Right atrium auricular region (tissue), 2 donors: ENCODE data around the gene NCKAP5. TPM values are rescaled to one million over a fixed set of nuclear protein-coding genes. Genes with fewer than 3 reads are reported as not detected.

Experiments used
- DNase-seq: peaks from one replicate; pipeline ENCODE4 v3.0.0-alpha.2; 2019; ENCODE audit warnings: low spot score
- H3K27ac ChIP-seq, 2 donors: fragments of 200-600 bp; sonication (generic); 1 replicate in 1 of 2; 2 replicates in 1 of 2; pipeline ENCODE4 v1.5.1; 2016 to 2019
- H3K27me3 ChIP-seq, 2 donors: fragments of 200-600 bp; sonication (generic); one replicate each; pipeline versions ENCODE4 v1.5.1 to v1.6.0; 2017 to 2019
- H3K36me3 ChIP-seq: fragments of 200-600 bp; sonication (generic); one replicate; pipeline ENCODE4 v1.5.1; 2016
- H3K4me1 ChIP-seq, 2 donors: fragments of 200-600 bp; sonication (generic); one replicate each; pipeline versions ENCODE4 v1.5.1 to v1.6.0; 2017 to 2019
- H3K4me3 ChIP-seq, 2 donors: fragments of 200-600 bp; sonication (generic); 1 replicate in 1 of 2; 2 replicates in 1 of 2; pipeline ENCODE4 v1.5.1; 2017 to 2019; ENCODE audit warnings: mild to moderate bottlenecking in 1 of 2, moderate library complexity in 1 of 2
- H3K9me3 ChIP-seq, 2 donors: fragments of 200-600 bp; sonication (generic); one replicate each; pipeline ENCODE4 v1.5.1; 2019
- total RNA-seq, 2 donors: library from RNA; depleted of rRNA; stranded (reverse); fragments of >200 nt; gene quantifications; one replicate each; pipeline ENCODE4 v1.1.0, GENCODE V29; 2016
- TF ChIP-seq, protein P1 (sequence below), 2 donors: fragments of 200-600 bp; sonication (generic); IDR thresholded peaks; one replicate each; pipeline ENCODE4 v1.5.1; 2019; ENCODE audit warnings: antibody characterized with exemption in 2 of 2

Gene NCKAP5
- total RNA-seq, 2 donors from 2014 or later: 3.6 to 5.4 TPM

DNA sequence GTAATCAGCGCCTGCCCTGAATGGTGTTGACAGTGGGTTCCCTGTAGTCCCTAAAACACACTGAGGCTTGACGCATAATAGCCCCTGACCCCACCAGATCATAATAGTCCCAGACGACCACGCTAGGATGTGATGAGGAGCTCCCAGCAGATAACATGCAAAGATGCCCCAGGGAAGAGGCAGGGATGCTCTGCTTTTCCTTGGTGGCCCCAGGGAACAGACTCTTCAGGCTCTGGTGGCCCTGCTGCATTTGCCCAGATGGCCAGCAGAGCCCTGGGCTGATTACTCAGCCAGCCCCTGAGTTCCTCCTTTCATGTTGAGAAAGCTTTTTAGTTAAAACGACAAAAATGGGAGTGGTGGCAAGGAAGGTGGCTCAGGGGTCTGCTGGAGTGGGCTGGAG, 5.9 kb upstream of the NCKAP5 start:
- no peaks in the 10 kb centered on the region for H3K36me3 ChIP-seq
- no peak overlapping the region for H3K4me3 ChIP-seq
- H3K9me3 ChIP-seq: no peaks in the 10 kb centered on the region
- H3K27ac ChIP-seq: no peak overlapping the region
- peaks cover 0 to 7% of the 10 kb centered on the region in 2 donors for H3K4me1 ChIP-seq
- no peak for DNase-seq
- TF ChIP-seq, protein P1, sequence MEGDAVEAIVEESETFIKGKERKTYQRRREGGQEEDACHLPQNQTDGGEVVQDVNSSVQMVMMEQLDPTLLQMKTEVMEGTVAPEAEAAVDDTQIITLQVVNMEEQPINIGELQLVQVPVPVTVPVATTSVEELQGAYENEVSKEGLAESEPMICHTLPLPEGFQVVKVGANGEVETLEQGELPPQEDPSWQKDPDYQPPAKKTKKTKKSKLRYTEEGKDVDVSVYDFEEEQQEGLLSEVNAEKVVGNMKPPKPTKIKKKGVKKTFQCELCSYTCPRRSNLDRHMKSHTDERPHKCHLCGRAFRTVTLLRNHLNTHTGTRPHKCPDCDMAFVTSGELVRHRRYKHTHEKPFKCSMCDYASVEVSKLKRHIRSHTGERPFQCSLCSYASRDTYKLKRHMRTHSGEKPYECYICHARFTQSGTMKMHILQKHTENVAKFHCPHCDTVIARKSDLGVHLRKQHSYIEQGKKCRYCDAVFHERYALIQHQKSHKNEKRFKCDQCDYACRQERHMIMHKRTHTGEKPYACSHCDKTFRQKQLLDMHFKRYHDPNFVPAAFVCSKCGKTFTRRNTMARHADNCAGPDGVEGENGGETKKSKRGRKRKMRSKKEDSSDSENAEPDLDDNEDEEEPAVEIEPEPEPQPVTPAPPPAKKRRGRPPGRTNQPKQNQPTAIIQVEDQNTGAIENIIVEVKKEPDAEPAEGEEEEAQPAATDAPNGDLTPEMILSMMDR (IDR thresholded peaks at IDR 0.05): no peak
- H3K27me3 ChIP-seq: no peaks in the 10 kb centered on the region

DNA sequence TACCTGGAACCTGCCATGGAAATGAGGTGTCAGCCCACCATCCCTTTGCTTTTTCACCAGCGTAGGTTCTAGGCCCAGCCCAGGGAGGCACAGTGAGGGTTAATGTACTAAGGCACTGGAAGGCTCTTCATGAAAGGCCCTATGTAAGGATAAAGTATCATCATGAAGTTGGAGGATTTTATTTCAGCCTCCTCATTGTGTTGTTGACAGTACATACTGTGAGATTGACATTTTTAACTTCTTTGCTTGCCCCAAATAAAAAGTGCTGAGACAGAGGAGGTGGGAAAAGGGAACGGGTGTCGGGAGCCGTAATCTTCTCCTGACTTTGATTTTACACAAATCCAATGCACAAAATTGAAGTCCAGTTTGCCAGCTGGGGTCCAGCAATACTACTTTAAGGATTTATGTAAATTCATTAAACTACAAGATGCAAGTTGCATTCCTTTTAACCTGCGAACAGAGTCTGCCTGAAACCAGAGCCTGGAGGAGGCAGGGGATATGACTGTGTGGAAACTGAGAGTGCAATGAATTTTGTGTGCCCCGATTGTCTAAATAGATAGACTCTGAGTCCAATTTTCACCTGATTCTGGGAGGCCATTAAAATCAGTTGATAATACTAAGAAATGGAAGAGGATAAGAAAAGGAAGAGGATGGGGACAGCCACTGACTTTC, 5.4 kb upstream of the NCKAP5 start:
- Histone ChIP-seq H3K9me3 (no peaks in the 10 kb centered on the region), H3K4me3 (no peak overlapping the region), H3K36me3 (no peaks in the 10 kb centered on the region), H3K4me1 (peaks cover 0 to 8% of the 10 kb centered on the region in 2 donors), H3K27me3 (no peaks in the 10 kb centered on the region), H3K27ac (no peak overlapping the region)
- DNase-seq: no peak
- TF ChIP-seq, protein P1 (IDR thresholded peaks at IDR 0.05): no peak

DNA sequence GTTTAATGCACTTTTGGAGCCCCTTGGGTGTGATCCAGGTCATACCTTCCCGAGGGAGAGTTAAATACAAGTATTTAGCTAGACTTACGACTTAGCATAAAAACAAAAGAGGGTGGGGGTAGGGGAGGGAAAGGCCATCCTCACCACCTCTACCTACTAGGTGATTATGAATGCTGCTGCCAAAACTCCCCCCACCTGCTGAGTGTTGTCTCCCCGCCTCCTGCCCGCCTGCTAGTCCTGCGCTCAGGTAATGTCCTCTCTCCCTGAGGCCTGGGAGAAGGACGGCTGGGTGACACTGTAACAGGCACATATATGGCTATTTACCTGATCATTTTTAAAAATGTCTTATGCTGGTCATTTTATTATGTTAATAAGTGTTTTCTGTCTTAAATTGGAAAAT, 3.0 kb upstream of the NCKAP5 start:
- H3K4me3 ChIP-seq: no peak overlapping the region
- peaks cover 0 to 22% of the 10 kb centered on the region in 2 donors for H3K4me1 ChIP-seq
- no peak for DNase-seq
- H3K9me3 ChIP-seq: no peaks in the 10 kb centered on the region
- no peaks in the 10 kb centered on the region for H3K36me3 ChIP-seq
- no peaks in the 10 kb centered on the region for H3K27me3 ChIP-seq
- TF ChIP-seq, protein P1 (IDR thresholded peaks at IDR 0.05): no peak
- no peak overlapping the region for H3K27ac ChIP-seq

DNA sequence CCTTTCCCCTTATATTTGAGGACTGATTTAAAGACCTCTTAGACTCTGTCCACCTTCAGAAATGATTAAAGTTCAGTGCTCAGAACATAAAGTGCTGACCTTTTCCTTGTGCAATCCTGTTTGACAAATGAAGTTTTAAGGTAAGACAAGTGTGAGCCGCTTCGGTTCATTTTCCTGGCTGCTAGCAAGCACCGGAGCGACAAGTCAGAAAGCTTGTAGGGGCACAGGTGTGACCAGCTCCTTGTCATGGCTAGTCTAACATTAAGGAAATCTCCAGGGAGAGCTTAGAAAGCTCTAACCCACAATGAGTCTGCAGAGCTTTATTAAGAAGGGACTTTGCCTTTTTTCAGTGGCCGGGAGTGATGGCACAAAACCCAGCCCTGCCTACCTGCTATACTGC, 2.3 kb upstream of the NCKAP5 start:
- TF ChIP-seq, protein P1 (IDR thresholded peaks at IDR 0.05): no peak
- Histone ChIP-seq H3K9me3 (no peaks in the 10 kb centered on the region), H3K27ac (no peak overlapping the region), H3K4me1 (peaks cover 0 to 22% of the 10 kb centered on the region in 2 donors), H3K36me3 (no peaks in the 10 kb centered on the region), H3K4me3 (no peak overlapping the region), H3K27me3 (no peaks in the 10 kb centered on the region)
- DNase-seq: no peak

DNA sequence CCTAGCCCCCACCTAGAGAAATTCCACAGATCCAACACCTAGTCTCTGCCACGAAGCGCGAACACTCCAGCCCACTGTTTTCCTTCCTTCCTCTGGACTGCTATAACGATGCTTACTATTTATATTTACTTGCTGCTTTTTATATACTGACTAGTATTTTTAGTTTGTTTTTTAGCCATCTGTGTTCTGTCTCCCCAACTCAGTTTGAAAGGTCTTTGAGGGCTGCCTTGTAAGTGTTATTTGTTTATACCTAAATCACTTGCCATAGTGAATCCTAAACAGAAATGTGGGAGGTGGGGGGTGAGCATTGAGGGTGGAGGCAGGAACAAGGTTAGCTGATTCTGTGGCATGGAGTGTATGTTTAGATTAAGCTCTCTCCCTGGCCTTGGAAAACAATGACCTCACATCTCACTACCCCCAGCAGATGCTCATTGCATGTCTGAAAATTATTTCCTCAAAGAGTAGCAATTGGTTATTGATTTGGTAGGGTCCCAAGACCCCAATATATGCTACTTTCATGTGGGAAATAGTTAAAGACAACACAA, 1.1 kb upstream of the NCKAP5 start:
- no peaks in the 10 kb centered on the region for H3K27me3 ChIP-seq
- TF ChIP-seq, protein P1 (IDR thresholded peaks at IDR 0.05): no peak
- no peaks in the 10 kb centered on the region for H3K9me3 ChIP-seq
- H3K27ac ChIP-seq: peak overlapping the region in 1 of 2 donors; percentile 78
- no peak for DNase-seq
- no peaks in the 10 kb centered on the region for H3K36me3 ChIP-seq
- H3K4me1 ChIP-seq: peaks cover 0 to 22% of the 10 kb centered on the region in 2 donors
- no peak overlapping the region for H3K4me3 ChIP-seq
